ENCODE data around the gene WDR70. TPM values are rescaled to one million over a fixed set of nuclear protein-coding genes. Genes with fewer than 3 reads are reported as not detected.
"Not testable (repeated sequence)": the region's sequence is repeated elsewhere in the genome, so short reads cannot be mapped to it uniquely, and the experiment has no call there.

The WDR70 gene
- total RNA-seq, 2 donors from 2014 or later = 25.9 to 27.0 TPM

GRCh38 chr5:37667430-37667829 is 288.3 kb downstream of the WDR70 start:
- Histone ChIP-seq H3K4me1 (peaks cover 26% of the 10 kb centered on the region), H3K9me3 (no peaks in the 10 kb centered on the region), H3K36me3 (replicated peaks in 1 of 2; ENCODE audit: insufficient read depth in 1 of 2, low read depth in 2 of 2) (no peaks in the 10 kb centered on the region), H3K4me3 (no peak overlapping the region), H3K27me3 (no peaks in the 10 kb centered on the region), H3K27ac (no peak overlapping the region)
- DNase-seq (no peak), ATAC-seq (no peak)
- TF ChIP-seq POLR2A (IDR thresholded peaks at IDR 0.05) (no peak), CTCF (IDR thresholded peaks at IDR 0.05) (no peak)
- intact Hi-C loops (cut with DNase I) = no loop called here

GRCh38 chr5:37667846-37668245 is 288.7 kb downstream of the WDR70 start:
- no peaks in the 10 kb centered on the region for H3K9me3 ChIP-seq
- no peak overlapping the region for H3K4me3 ChIP-seq
- H3K27ac ChIP-seq = peak overlapping the region in 1 of 4 donors; percentile 56
- peaks cover 26% of the 10 kb centered on the region for H3K4me1 ChIP-seq
- WGBS, 2 donors = 61 to 65% methylated on average over 1 of the region's 1 CpG
- H3K36me3 ChIP-seq (replicated peaks in 1 of 2; ENCODE audit: insufficient read depth in 1 of 2, low read depth in 2 of 2) = no peaks in the 10 kb centered on the region
- TF ChIP-seq POLR2A (IDR thresholded peaks at IDR 0.05) (no peak), CTCF (IDR thresholded peaks at IDR 0.05) (no peak)
- no peak for ATAC-seq
- DNase-seq = no peak
- H3K27me3 ChIP-seq = no peaks in the 10 kb centered on the region
- intact Hi-C loops (cut with DNase I) = no loop called here

DNA sequence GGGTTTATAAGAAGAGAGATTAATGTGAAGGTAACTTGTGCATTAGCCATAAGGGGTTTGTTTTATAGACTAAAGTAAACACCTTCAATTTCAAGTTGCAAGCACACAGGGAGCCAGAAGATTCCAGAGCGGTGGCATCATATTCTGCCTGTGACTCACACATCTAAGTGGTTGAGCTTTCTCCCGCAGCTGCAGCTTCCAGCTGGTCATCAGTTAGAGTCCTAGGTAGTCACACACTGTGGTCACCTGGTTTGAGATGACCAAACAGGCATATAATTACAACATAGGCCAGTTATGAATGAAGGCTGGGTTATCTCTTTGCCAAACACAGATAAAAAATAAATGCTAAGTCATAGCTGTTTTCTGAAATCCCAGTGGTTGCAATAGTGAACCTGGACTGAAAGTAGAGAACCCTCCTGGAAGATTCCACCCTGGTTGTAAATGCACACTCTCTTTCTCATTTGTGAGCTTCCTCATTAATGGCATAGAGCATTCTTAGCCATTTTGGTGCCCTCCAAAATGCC is 289.5 kb downstream of the WDR70 start:
- Histone ChIP-seq H3K9me3 (no peaks in the 10 kb centered on the region), H3K36me3 (replicated peaks in 1 of 2; ENCODE audit: insufficient read depth in 1 of 2, low read depth in 2 of 2) (no peaks in the 10 kb centered on the region), H3K4me1 (peaks cover 26% of the 10 kb centered on the region), H3K27ac (peak overlapping the region in 2 of 4 donors; percentile 28 to 56), H3K4me3 (no peak overlapping the region), H3K27me3 (no peaks in the 10 kb centered on the region)
- no peak for TF ChIP-seq POLR2A (IDR thresholded peaks at IDR 0.05)
- no peak for TF ChIP-seq CTCF (IDR thresholded peaks at IDR 0.05)
- intact Hi-C loops (cut with DNase I) = no loop called here
- DNase-seq (peak; percentile 67 to 78 (median 74)), ATAC-seq (peak; percentile 92)
- 45 to 57% methylated on average over 2 of the region's 2 CpGs for WGBS, 2 donors

DNA sequence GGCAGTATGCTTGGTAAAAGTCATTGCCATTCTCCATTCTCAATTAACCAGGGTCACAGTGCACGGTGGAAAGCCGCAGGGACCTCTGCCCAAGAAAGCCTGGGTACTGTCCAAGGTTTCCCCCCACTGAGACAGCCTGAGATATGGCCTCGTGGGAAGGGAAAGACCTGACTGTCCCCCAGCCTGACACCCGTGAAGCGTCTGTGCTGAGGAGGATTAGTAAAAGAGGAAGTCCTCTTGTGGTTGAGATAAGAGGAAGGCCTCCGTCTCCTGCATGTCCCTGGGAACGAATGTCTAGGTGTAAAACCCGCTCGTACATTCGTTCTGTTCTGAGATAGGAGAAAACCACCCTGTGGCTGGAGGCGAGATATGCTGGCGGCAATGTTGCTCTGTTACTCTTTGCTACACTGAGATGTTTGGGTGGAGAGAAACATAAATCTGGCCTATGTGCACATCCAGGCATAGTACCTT is 293.0 kb downstream of the WDR70 start:
- ATAC-seq; intact Hi-C loops (cut with DNase I); H3K36me3 ChIP-seq (replicated peaks in 1 of 2; ENCODE audit: insufficient read depth in 1 of 2, low read depth in 2 of 2); H3K27me3 ChIP-seq; H3K27ac ChIP-seq; H3K9me3 ChIP-seq; H3K4me3 ChIP-seq: not testable (repeated sequence)
- peaks cover 15% of the 10 kb centered on the region for H3K4me1 ChIP-seq
- DNase-seq = peak in 1 of 4 donors; percentile 7
- 66% methylated on average over 10 to 12 of the region's 12 CpGs for WGBS, 2 donors

GRCh38 chr5:37674361-37674760 is 295.2 kb downstream of the WDR70 start:
- 91 to 96% methylated on average over 6 of the region's 6 CpGs for WGBS, 2 donors
- ATAC-seq; H3K36me3 ChIP-seq (replicated peaks in 1 of 2; ENCODE audit: insufficient read depth in 1 of 2, low read depth in 2 of 2); H3K4me3 ChIP-seq; H3K9me3 ChIP-seq; H3K4me1 ChIP-seq; DNase-seq; H3K27ac ChIP-seq; H3K27me3 ChIP-seq; intact Hi-C loops (cut with DNase I): not testable (repeated sequence)

- H3K36me3 ChIP-seq (replicated peaks in 1 of 2; ENCODE audit: insufficient read depth in 1 of 2, low read depth in 2 of 2); ATAC-seq; H3K4me3 ChIP-seq; intact Hi-C loops (cut with DNase I); H3K9me3 ChIP-seq; H3K4me1 ChIP-seq; H3K27ac ChIP-seq; DNase-seq; H3K27me3 ChIP-seq: not testable (repeated sequence)
- 98 to 100% methylated on average over 4 to 8 of the region's 8 CpGs for WGBS, 2 donors
These were observed 300.2 kb downstream of the WDR70 start for GRCh38 chr5:37679326-37679725.

DNA sequence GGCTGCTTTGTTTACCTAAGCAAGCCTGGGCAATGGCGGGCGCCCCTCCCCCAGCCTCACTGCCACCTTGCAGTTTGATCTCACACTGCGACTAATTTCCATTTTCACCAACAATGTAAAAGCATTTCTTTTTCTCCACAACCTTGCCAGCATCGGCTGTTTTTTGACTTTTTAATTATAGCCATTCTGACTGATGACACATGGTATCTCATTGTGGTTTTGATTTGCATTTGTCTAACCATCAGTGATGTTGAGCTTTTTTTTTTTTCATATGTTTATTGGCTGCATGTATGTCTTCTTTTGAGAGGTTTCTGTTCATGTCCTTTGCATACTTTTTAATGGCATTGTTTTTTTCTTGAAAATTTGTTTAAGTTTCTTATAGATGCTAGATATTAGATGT is 300.8 kb downstream of the WDR70 start:
- H3K36me3 ChIP-seq (replicated peaks in 1 of 2; ENCODE audit: insufficient read depth in 1 of 2, low read depth in 2 of 2); H3K4me1 ChIP-seq; intact Hi-C loops (cut with DNase I); ATAC-seq; H3K9me3 ChIP-seq; H3K27me3 ChIP-seq; H3K27ac ChIP-seq; DNase-seq; H3K4me3 ChIP-seq: not testable (repeated sequence)
- WGBS, 2 donors = 94% methylated on average over 4 of the region's 4 CpGs
